ENCODE data around the gene SPON1.

- no peak for TF ChIP-seq CTCF (IDR thresholded peaks at IDR 0.05)
- TF ChIP-seq POLR2AphosphoS5 (IDR thresholded peaks at IDR 0.05): no peak
Measured at GRCh38 chr11:14182833-14183364, 220.4 kb downstream of the SPON1 start.

Data from suprapubic skin (tissue), 3 donors.